ENCODE data around the gene FRMD4B.

DNA sequence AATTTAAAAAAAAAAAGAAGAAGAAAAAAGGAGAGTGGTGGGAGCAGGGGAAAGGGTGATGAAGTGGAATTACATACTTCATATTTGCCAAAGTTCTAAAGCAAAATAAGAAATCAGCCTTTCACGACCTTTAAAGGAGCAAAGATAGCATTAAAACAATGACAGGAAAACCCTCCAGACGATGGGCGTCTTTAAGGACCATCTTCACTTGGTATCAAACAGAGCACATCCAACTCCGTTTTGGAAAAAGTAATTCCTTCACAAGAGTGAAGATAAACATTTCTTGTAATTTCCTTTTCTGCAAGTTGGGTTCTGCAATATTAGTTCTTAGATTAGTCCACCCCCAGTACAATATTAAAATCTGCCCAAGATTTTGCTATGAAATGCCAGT lies 32.8 kb downstream of the FRMD4B start:
- TF ChIP-seq, protein P1, sequence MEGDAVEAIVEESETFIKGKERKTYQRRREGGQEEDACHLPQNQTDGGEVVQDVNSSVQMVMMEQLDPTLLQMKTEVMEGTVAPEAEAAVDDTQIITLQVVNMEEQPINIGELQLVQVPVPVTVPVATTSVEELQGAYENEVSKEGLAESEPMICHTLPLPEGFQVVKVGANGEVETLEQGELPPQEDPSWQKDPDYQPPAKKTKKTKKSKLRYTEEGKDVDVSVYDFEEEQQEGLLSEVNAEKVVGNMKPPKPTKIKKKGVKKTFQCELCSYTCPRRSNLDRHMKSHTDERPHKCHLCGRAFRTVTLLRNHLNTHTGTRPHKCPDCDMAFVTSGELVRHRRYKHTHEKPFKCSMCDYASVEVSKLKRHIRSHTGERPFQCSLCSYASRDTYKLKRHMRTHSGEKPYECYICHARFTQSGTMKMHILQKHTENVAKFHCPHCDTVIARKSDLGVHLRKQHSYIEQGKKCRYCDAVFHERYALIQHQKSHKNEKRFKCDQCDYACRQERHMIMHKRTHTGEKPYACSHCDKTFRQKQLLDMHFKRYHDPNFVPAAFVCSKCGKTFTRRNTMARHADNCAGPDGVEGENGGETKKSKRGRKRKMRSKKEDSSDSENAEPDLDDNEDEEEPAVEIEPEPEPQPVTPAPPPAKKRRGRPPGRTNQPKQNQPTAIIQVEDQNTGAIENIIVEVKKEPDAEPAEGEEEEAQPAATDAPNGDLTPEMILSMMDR (IDR thresholded peaks at IDR 0.05; ENCODE audit: borderline replicate concordance, extremely low read depth, low read length, poor library complexity, severe bottlenecking) = no peak
- no peak for TF ChIP-seq EZH2 (IDR thresholded peaks at IDR 0.05; ENCODE audit: borderline replicate concordance, low read depth, low read length, severe bottlenecking)

All from DND-41 (cell line).